Activated CD8-positive, alpha-beta T cell treated with anti-CD3 and anti-CD28 coated beads, Interleukin-2, amount 10 ng/mL, durations not matched to agents 7 days and 5 days (primary cell): Measurements from ENCODE around the gene SPATA13. TPM values are rescaled to one million over a fixed set of nuclear protein-coding genes. Genes with fewer than 3 reads are reported as not detected.

Source experiments
- ATAC-seq: fragments of 150-1000 bp; cut with Tn5 transposase; one replicate; pipeline ENCODE4 v1.10.0; 2021; ENCODE audit warnings: moderate library complexity
- CTCF ChIA-PET: fragments of 350-600 bp; sonication (Branson Sonifier 250); formaldehyde crosslinking; loops from one replicate; lab custom pipeline; 2021; ENCODE audit warnings: antibody characterized with exemption; lab: Charles Lee
- POLR2A ChIA-PET: fragments of 350-600 bp; sonication (Branson Sonifier 250); formaldehyde crosslinking; loops from one replicate; lab custom pipeline; 2021; ENCODE audit warnings: antibody characterized with exemption; lab: Charles Lee
- DNase-seq: peaks from one replicate; pipeline ENCODE4 v3.0.0-alpha.2; 2020
- H3K27ac Mint-ChIP-seq: one replicate; pipeline ENCODE4 v1.8.0; 2021; ENCODE audit warnings: mild to moderate bottlenecking, mixed read lengths
- H3K27me3 Mint-ChIP-seq: one replicate; pipeline ENCODE4 v1.8.0; 2021; ENCODE audit warnings: low read depth, mixed read lengths
- H3K36me3 Mint-ChIP-seq: one replicate; pipeline ENCODE4 v1.8.0; 2021; ENCODE audit warnings: low read depth, mixed read lengths
- H3K4me1 Mint-ChIP-seq: one replicate; pipeline ENCODE4 v1.8.0; 2021; ENCODE audit warnings: low read depth, mixed read lengths
- H3K4me3 Mint-ChIP-seq: one replicate; pipeline ENCODE4 v1.8.0; 2021; ENCODE audit warnings: mild to moderate bottlenecking, mixed read lengths
- H3K9me3 Mint-ChIP-seq: one replicate; pipeline ENCODE4 v1.8.0; 2022; ENCODE audit warnings: mixed read lengths; ENCODE audit not compliant: insufficient read depth
- total RNA-seq, 2 experiments: library from RNA; stranded (reverse); gene quantifications; one replicate each; pipeline ENCODE4 v1.2.3, GENCODE V29; 2021

SPATA13 gene
- total RNA-seq, 2 experiments from 2014 or later: 57.4 to 63.2 TPM

DNA sequence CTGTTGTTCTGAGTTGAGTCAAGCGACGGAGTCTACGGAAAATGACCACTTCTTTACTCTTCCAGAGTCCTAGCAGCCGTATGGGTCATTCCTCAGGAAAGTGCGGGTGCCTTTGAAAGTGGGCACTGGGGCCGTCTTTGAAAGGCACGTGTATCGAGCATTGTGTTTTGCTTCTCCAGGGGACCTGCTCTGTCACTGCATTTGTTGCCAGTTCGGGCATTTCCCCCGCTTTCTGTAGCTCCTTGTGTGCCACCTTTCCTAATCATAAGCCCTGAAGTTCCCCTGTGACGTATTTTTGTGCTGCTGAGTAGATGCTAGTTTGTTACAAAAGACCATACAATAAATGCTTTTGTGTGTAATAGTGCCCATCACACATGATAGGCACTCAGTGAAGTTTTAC, 24.4 kb downstream of the SPATA13 start:
- H3K9me3 Mint-ChIP-seq: peaks cover 11% of the 10 kb centered on the region

DNA sequence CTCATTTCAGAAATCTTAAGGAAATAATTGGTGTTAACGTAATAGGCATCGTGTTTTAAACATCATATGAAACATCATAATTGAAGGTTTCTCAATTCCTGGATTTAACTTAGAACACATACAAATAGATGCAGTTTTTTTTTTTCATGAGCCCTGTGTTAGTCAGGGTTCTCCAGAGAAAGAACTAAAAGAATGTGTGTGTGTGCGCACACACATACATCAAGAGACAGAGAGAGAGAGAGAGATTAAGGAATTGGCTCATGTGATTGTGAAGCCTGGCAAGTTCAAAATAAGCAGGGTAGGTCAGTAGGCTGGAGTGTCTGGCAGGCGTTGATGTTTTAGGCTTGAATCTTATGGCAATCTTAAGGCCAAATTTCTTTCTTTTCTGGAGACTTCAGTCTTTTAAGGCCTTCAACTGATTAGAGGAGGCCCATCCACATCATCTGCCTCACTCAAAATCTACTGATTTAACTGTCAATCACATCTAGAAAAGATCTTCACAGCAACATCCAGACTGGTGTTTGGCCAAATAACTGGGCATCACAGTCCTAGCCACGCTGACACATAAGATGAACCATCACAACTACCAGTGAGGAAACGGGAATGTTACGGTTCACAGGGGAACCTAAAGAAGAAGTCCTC, 25.2 kb downstream of the SPATA13 start:
- no peak overlapping the region for H3K4me3 Mint-ChIP-seq
- no peak overlapping the region for H3K27ac Mint-ChIP-seq
- DNase-seq (no peak), ATAC-seq (no peak)
- H3K4me1 Mint-ChIP-seq: peaks cover 43% of the 10 kb centered on the region
- H3K36me3 Mint-ChIP-seq: peaks cover 27% of the 10 kb centered on the region
- ChIA-PET CTCF (interaction anchor here (1.2 kb wide), 1 partner anchor 165 kb away, joined by 3 read pairs; no protein-coding TSS in a partner anchor), POLR2A (no interaction called here)
- peaks cover 11% of the 10 kb centered on the region for H3K9me3 Mint-ChIP-seq
- no peaks in the 10 kb centered on the region for H3K27me3 Mint-ChIP-seq

More for the DNA sequence above, 24.4 kb downstream of the SPATA13 start:
- H3K27me3 Mint-ChIP-seq: no peaks in the 10 kb centered on the region
- ATAC-seq (no peak), DNase-seq (no peak)
- ChIA-PET CTCF (interaction anchor here (1.3 kb wide), 1 partner anchor 18 kb away, joined by 3 read pairs; no protein-coding TSS in a partner anchor), POLR2A (no interaction called here)
- no peak overlapping the region for H3K4me3 Mint-ChIP-seq
- peaks cover 28% of the 10 kb centered on the region for H3K36me3 Mint-ChIP-seq
- H3K4me1 Mint-ChIP-seq: peaks cover 45% of the 10 kb centered on the region
- H3K27ac Mint-ChIP-seq: no peak overlapping the region

DNA sequence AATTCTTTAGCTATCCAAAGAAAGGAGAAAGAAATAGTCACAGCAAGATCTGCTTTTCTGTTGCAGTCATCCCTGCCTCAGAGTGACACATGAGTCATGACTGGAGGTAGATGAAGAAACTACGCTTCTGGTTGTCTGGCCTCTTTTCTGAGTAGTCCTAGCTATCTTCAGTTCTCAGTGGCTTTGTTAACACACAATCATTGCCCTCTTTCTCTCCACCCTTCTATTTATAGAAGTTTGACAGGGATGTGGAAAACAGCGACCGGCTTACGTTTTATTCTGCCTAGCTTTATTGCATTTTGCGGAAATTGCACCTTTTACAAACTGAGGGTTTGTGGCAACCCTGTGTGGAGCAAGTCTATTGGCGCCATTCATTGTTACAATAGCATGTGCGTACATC, 26.7 kb downstream of the SPATA13 start:
- H3K4me1 Mint-ChIP-seq: peaks cover 40% of the 10 kb centered on the region

DNA sequence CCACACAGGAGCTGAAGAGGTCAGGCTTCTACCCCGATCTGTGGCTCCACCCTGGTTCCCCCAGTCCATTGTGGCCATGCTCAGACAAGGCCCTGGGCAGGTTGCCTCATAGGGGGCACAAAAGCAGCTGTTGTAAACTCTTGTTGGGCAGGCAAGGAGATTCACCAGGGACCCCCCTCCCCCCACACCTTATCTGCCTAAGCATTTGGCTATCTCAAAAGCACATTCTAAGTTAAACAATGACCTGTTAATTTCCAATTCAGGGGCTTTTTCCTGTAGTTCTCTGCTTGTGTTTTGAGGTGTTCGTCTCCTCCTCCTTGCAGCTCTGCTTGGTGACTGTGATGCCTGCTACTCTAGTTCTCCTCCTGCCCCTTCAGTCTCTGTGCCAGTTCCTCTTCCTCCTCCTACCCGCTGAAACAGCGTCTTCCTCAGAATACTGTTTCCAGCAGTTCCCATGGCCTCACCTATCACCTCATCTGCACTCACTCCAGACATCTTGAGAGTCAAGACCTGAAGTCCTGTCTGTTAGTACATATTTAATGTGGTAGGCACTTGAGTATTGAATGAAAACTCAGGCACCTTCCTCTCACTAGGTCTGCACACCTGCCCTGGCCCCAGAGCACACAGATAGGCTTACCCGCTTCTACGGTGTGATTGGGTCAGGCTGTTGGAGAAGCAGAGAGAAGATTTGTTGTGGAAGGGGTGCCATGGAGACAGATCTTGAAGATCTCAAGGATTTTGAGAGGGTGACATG, 31.7 kb downstream of the SPATA13 start:
- ChIA-PET CTCF (interaction anchor here (3.7 kb wide), 1 partner anchor 11 kb away, joined by 16 read pairs; no protein-coding TSS in a partner anchor), POLR2A (interaction anchor here (0.6 kb wide), 1 partner anchor 14 kb away, joined by 3 read pairs; no protein-coding TSS in a partner anchor)
- ATAC-seq: no peak
- peaks cover 14% of the 10 kb centered on the region for H3K4me1 Mint-ChIP-seq
- H3K9me3 Mint-ChIP-seq: no peaks in the 10 kb centered on the region
- H3K36me3 Mint-ChIP-seq: peaks cover 1% of the 10 kb centered on the region
- H3K27me3 Mint-ChIP-seq: no peaks in the 10 kb centered on the region
- H3K27ac Mint-ChIP-seq: no peak overlapping the region
- no peak for DNase-seq
- H3K4me3 Mint-ChIP-seq: no peak overlapping the region

More for the DNA sequence above, 26.7 kb downstream of the SPATA13 start:
- ATAC-seq: peak; percentile 61
- DNase-seq: no peak
- no peaks in the 10 kb centered on the region for H3K27me3 Mint-ChIP-seq
- peaks cover 8% of the 10 kb centered on the region for H3K9me3 Mint-ChIP-seq
- POLR2A ChIA-PET: interaction anchor here (1.5 kb wide), 1 partner anchor 27 kb away, joined by 5 read pairs; the partner anchor contains the start of gene SPATA13
- H3K4me3 Mint-ChIP-seq: no peak overlapping the region
- H3K36me3 Mint-ChIP-seq: peaks cover 20% of the 10 kb centered on the region
- CTCF ChIA-PET: interaction anchor here (0.7 to 2.0 kb wide), 8 partner anchors 12 to 166 kb away, joined by 3 to 7 read pairs (median 4); no protein-coding TSS in a partner anchor
- H3K27ac Mint-ChIP-seq: no peak overlapping the region

DNA sequence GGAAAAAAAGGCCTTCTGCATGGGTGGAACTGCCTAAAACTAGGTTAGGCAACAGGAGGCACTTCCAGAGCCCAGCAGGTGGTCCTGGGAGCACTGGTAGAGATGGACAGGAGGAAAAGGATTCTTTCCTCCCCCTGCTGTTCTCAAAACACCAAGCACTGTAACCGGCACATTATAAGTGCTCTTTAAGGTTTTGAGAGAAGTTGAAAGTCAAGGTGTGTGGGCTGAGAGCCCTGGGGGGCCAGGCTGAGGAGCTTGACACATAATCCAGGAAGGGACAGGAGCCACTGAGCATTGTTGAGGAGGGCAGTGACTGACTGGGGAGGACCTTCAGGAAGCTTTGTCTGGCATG, 32.3 kb downstream of the SPATA13 start:
- Mint-ChIP-seq H3K27me3 (no peaks in the 10 kb centered on the region), H3K36me3 (peaks cover 1% of the 10 kb centered on the region), H3K4me3 (no peak overlapping the region), H3K9me3 (no peaks in the 10 kb centered on the region), H3K4me1 (peaks cover 8% of the 10 kb centered on the region), H3K27ac (no peak overlapping the region)
- no peak for DNase-seq
- ATAC-seq: no peak
- ChIA-PET POLR2A (no interaction called here), CTCF (interaction anchor here (3.7 kb wide), 1 partner anchor 10 kb away, joined by 16 read pairs; no protein-coding TSS in a partner anchor)

DNA sequence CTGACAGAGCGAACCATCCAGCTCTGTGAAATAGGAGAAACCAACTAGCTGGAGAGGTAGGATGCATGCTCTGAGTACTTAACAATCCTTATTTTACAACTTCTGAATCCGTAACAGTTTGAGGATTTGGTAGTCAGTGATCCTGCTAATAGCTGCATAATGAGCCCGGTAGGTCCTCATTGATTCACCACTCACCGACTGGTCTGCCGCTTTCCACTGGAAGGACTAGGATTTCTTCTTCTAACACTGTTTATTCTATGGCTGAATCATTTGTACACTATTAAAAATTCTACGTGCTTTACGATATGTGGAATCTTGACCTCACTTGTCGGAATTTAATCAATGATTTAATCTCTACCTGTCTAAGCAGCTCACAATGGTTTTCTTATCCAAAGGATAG, 33.9 kb downstream of the SPATA13 start:
- Mint-ChIP-seq H3K27ac (no peak overlapping the region), H3K4me1 (peaks cover 4% of the 10 kb centered on the region), H3K27me3 (no peaks in the 10 kb centered on the region), H3K36me3 (peaks cover 1% of the 10 kb centered on the region), H3K9me3 (no peaks in the 10 kb centered on the region), H3K4me3 (no peak overlapping the region)
- ATAC-seq: no peak
- no peak for DNase-seq
- POLR2A ChIA-PET: interaction anchor here (1.4 kb wide), 1 partner anchor 34 kb away, joined by 3 read pairs; the partner anchor contains the start of gene SPATA13
- CTCF ChIA-PET: interaction anchor here (1.1 to 3.7 kb wide), 4 partner anchors 9 to 233 kb away, joined by 3 to 16 read pairs (median 4); no protein-coding TSS in a partner anchor

DNA sequence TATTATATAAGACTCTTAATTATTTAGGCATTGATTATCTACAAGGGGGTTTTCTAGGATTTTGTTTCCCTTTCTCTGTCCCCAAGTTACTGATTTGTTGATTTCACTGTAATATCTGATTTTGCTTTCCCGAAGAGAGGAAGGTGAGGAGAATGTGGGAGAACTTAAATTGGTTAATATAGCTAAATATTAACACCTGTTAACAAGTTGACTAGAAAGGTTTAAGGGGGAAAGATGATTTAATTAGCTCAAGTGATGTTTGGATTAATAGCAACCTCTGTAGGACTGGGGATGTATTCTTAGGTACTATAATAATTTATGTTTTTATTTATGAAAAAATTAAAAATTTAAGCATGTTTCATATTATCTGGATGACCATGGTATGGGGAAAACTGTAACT, 35.1 kb downstream of the SPATA13 start:
- ChIA-PET CTCF (interaction anchor here (1.0 to 2.1 kb wide), 3 partner anchors 24 to 35 kb away, joined by 5 to 7 read pairs (median 5); partner anchors contain the start of gene SPATA13), POLR2A (interaction anchor here (0.6 kb wide), 1 partner anchor 89 kb away, joined by 5 read pairs; no protein-coding TSS in a partner anchor)
- H3K36me3 Mint-ChIP-seq: no peaks in the 10 kb centered on the region
- no peaks in the 10 kb centered on the region for H3K9me3 Mint-ChIP-seq
- DNase-seq (no peak), ATAC-seq (no peak)
- no peak overlapping the region for H3K4me3 Mint-ChIP-seq
- H3K4me1 Mint-ChIP-seq: peaks cover 4% of the 10 kb centered on the region
- no peak overlapping the region for H3K27ac Mint-ChIP-seq
- H3K27me3 Mint-ChIP-seq: no peaks in the 10 kb centered on the region

DNA sequence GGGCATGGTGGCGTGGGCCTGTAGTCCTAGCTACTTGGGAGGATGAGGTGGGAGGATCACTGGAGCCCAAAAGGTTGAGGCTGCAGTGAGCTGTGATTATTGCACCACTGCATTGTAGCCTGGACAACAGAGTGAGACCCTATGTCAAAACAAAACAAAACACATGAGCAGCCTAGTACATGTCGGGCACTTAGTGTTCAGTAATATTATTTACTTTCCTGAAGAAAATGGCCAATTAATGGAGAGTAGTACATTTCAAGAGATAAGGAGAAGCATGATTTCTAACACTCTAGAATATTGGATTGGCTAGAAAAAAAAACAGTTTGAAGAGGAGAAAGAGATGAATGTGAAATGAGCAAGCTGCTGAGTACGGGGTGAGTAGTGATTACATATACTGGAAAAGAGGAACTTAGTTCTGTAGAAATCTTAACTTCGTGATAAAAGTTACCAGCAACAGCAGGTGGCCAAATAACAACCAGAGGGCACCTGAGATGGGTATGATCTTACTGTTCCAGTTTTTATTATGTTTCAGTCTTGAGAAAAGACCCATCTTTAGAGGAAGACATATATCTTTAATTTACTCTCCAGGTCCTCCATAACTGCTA, 36.2 kb downstream of the SPATA13 start:
- no peak overlapping the region for H3K4me3 Mint-ChIP-seq
- H3K36me3 Mint-ChIP-seq: peaks cover 2% of the 10 kb centered on the region
- no peaks in the 10 kb centered on the region for H3K27me3 Mint-ChIP-seq
- no peak overlapping the region for H3K27ac Mint-ChIP-seq
- CTCF ChIA-PET: interaction anchor here (1.1 to 2.1 kb wide), 4 partner anchors 9 to 142 kb away, joined by 3 to 7 read pairs (median 4); no protein-coding TSS in a partner anchor
- no peaks in the 10 kb centered on the region for H3K9me3 Mint-ChIP-seq
- no peak for ATAC-seq
- POLR2A ChIA-PET: no interaction called here
- H3K4me1 Mint-ChIP-seq: peaks cover 4% of the 10 kb centered on the region
- no peak for DNase-seq

DNA sequence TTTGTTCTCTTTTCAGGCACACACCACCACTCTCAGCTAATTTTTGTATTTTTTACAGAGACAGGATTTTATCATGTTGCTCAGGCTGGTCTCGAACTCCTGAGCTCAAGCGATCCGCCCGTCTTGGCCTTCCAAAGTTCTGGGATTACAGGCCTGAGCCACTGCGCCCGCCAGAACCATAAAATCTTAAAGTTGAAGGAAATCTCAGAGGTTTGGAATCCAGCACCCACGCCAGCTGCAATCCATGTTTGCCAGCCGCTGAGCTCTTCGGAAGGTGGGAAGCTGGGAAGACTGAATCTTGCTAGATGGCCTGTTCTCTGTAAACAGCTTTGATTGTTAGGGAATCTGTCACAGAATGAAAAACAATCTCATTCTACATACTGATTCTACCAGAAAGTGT, 38.5 kb downstream of the SPATA13 start:
- no peaks in the 10 kb centered on the region for H3K27me3 Mint-ChIP-seq
- H3K9me3 Mint-ChIP-seq: no peaks in the 10 kb centered on the region
- no peak for ATAC-seq
- POLR2A ChIA-PET: no interaction called here
- no peak overlapping the region for H3K4me3 Mint-ChIP-seq
- no peak for DNase-seq
- CTCF ChIA-PET: interaction anchor here (0.6 to 0.8 kb wide), 2 partner anchors 16 to 46 kb away, joined by 4 to 5 read pairs; no protein-coding TSS in a partner anchor
- H3K4me1 Mint-ChIP-seq: peaks cover 19% of the 10 kb centered on the region
- H3K27ac Mint-ChIP-seq: no peak overlapping the region
- peaks cover 3% of the 10 kb centered on the region for H3K36me3 Mint-ChIP-seq

DNA sequence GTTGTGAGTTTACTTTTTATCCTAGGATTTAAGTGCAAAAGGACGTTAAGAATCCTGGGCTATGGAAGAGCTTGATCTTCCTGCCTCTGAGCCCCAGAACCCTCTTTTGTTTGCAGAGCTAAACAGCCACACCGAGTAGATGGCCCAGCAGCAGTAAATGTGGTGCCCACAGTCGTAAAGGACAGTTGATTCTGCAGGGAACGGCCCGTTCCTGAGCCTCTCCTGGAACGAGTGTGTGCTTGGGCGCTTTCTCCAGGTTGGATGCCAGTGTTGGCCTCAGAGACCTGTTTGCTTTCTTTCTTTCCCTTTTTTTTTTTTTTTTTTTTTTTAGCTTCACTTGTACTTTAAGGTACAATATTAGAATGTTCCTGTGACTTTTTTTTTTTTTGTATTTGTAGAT, 41.7 kb downstream of the SPATA13 start:
- no peak overlapping the region for H3K27ac Mint-ChIP-seq
- no peaks in the 10 kb centered on the region for H3K9me3 Mint-ChIP-seq
- H3K36me3 Mint-ChIP-seq: peaks cover 13% of the 10 kb centered on the region
- POLR2A ChIA-PET: no interaction called here
- no peak overlapping the region for H3K4me3 Mint-ChIP-seq
- ATAC-seq (no peak), DNase-seq (no peak)
- peaks cover 42% of the 10 kb centered on the region for H3K4me1 Mint-ChIP-seq
- H3K27me3 Mint-ChIP-seq: no peaks in the 10 kb centered on the region
- CTCF ChIA-PET: interaction anchor here (1.6 to 3.8 kb wide), 3 partner anchors 9 to 41 kb away, joined by 7 to 26 read pairs (median 16); partner anchors contain the start of gene SPATA13

DNA sequence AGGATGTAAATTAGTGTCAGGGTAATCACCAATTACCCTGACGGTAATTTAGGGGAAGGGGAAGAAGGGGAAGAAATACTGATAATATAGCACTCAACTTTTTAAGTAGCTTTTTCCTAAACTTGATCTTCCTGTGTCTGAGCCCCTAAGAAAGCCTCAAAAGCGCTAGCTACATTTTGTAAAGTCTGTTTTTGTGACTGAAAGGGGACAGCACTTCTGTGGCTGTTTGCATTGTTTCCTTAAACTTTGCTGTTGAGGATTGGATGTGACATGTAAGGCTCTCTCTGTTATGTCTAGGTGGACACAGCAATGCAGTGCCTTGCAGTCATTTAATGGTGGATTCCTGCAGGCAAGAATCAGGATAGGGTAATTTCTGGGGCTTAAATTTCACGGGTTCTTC, 42.8 kb downstream of the SPATA13 start:
- ChIA-PET CTCF (interaction anchor here (0.7 to 3.8 kb wide), 18 partner anchors 10 to 282 kb away, joined by 3 to 26 read pairs (median 7); no protein-coding TSS in a partner anchor), POLR2A (interaction anchor here (0.6 to 1.7 kb wide), 3 partner anchors 17 to 42 kb away, joined by 3 to 6 read pairs (median 5); partner anchors contain the start of gene SPATA13)
- DNase-seq (no peak), ATAC-seq (no peak)
- no peaks in the 10 kb centered on the region for H3K27me3 Mint-ChIP-seq
- H3K9me3 Mint-ChIP-seq: no peaks in the 10 kb centered on the region
- H3K4me1 Mint-ChIP-seq: peaks cover 42% of the 10 kb centered on the region
- peak overlapping the region; percentile 80 for H3K27ac Mint-ChIP-seq
- H3K4me3 Mint-ChIP-seq: peak overlapping the region; percentile 56
- peaks cover 13% of the 10 kb centered on the region for H3K36me3 Mint-ChIP-seq
